CD4-positive, alpha-beta T cell treated with Interleukin-4 for 1 hour (primary cell): ENCODE data around the gene GMDS.

Experiments
- DNase-seq, 2 donors: peaks; one replicate each; pipeline ENCODE4 v3.0.0-alpha.2; 2020 to 2022

Gene GMDS

GRCh38 chr6:2203264-2203663 lies 42.1 kb downstream of the GMDS start:
- DNase-seq: no peak

GRCh38 chr6:2197984-2198383 lies 47.4 kb downstream of the GMDS start:
- no peak for DNase-seq

GRCh38 chr6:2197177-2197671 lies 48.2 kb downstream of the GMDS start:
- no peak for DNase-seq

GRCh38 chr6:2196079-2196679 lies 49.2 kb downstream of the GMDS start:
- peak in 1 of 2 donors; percentile 55 for DNase-seq

- no peak for DNase-seq
Measured at GRCh38 chr6:2194643-2195042, 50.8 kb downstream of the GMDS start.

GRCh38 chr6:2193931-2194330 lies 51.5 kb downstream of the GMDS start:
- no peak for DNase-seq

GRCh38 chr6:2192976-2193375 lies 52.4 kb downstream of the GMDS start:
- DNase-seq: no peak

- DNase-seq: no peak
Measured at GRCh38 chr6:2191390-2191740, 54.0 kb downstream of the GMDS start.

- DNase-seq: no peak
Measured at GRCh38 chr6:2190661-2191389, 54.6 kb downstream of the GMDS start.

GRCh38 chr6:2188856-2189384 lies 56.5 kb downstream of the GMDS start:
- no peak for DNase-seq

- DNase-seq: no peak
Measured at GRCh38 chr6:2188397-2188796, 57.0 kb downstream of the GMDS start.

- no peak for DNase-seq
Measured at GRCh38 chr6:2187826-2188225, 57.6 kb downstream of the GMDS start.

GRCh38 chr6:2186516-2186915 lies 58.9 kb downstream of the GMDS start:
- DNase-seq: no peak

GRCh38 chr6:2185466-2185865 lies 59.9 kb downstream of the GMDS start:
- no peak for DNase-seq

- DNase-seq: no peak
Measured at GRCh38 chr6:2184700-2185455, 60.5 kb downstream of the GMDS start.

GRCh38 chr6:2183752-2184151 lies 61.7 kb downstream of the GMDS start:
- DNase-seq: no peak

- DNase-seq: no peak
Measured at GRCh38 chr6:2183246-2183645, 62.2 kb downstream of the GMDS start.

- no peak for DNase-seq
Measured at GRCh38 chr6:2182251-2182650, 63.2 kb downstream of the GMDS start.

GRCh38 chr6:2181567-2181966 lies 63.8 kb downstream of the GMDS start:
- no peak for DNase-seq

GRCh38 chr6:2179950-2180349 lies 65.5 kb downstream of the GMDS start:
- DNase-seq: no peak

- no peak for DNase-seq
Measured at GRCh38 chr6:2179241-2179640, 66.2 kb downstream of the GMDS start.

GRCh38 chr6:2178125-2178524 lies 67.3 kb downstream of the GMDS start:
- DNase-seq: no peak

GRCh38 chr6:2175825-2176224 lies 69.6 kb downstream of the GMDS start:
- no peak for DNase-seq
